Lung microvascular endothelial cell (primary cell): ENCODE results near the gene CMAS. TPM values are rescaled to one million over a fixed set of nuclear protein-coding genes. Genes with fewer than 3 reads are reported as not detected.
"Not testable (repeated sequence)": the region's sequence is repeated elsewhere in the genome, so short reads cannot be mapped to it uniquely, and the experiment has no call there.

Experiments used
- DNase-seq, 2 donors: peaks; one replicate each; pipeline versions ENCODE4 v3.0.0 to v3.0.0-alpha.2; 2010; ENCODE audit warnings: low read depth in 2 of 2
- total RNA-seq: library from RNA; depleted of rRNA; stranded (reverse); fragments of >200 nt; gene quantifications from 2 replicates; pipeline ENCODE4 v1.2.1, GENCODE V29; 2014

CMAS gene
- total RNA-seq, 1 donor from 2014 or later, result 18.7 TPM

DNA sequence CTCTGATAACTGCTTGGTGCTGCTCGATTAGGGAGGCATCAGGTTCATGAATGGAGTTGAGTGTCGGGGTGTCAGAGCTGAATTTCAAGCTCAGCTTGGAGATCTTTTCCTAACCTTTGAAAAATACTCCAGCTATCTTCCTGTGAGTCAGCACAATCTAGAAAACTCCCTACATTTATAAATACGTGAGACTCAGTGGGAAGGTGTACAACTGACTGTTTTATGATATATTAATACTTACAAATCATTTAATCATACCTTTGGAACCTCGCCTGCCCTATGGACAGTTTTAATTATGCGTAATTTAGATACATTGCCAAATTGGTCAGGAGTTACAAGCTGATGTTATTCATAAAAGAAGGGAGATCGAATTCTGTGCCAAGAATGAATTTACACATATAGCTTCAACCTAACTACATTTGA, 961 bp downstream of the CMAS start:
- DNase-seq, result peak in 1 of 2 donors; percentile 9

DNA sequence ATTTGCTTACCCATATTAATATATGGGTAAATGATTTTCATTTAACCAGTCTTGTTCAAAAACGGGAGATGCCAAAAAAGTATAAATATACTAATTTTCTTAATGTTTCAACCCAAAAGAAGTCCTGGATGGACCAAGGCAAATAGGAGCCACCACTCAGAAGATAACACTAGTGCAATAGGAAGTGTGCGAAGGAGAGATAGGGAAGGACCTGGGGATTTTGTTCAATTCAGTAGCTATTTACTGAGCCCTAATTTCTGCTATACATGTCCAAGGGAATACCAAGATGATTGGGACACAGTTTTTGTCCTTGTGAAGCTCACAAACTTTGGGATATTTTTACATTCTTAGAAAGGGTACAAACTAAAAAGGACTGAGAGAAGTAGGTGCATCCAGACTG, 1.5 kb downstream of the CMAS start:
- no peak for DNase-seq

DNA sequence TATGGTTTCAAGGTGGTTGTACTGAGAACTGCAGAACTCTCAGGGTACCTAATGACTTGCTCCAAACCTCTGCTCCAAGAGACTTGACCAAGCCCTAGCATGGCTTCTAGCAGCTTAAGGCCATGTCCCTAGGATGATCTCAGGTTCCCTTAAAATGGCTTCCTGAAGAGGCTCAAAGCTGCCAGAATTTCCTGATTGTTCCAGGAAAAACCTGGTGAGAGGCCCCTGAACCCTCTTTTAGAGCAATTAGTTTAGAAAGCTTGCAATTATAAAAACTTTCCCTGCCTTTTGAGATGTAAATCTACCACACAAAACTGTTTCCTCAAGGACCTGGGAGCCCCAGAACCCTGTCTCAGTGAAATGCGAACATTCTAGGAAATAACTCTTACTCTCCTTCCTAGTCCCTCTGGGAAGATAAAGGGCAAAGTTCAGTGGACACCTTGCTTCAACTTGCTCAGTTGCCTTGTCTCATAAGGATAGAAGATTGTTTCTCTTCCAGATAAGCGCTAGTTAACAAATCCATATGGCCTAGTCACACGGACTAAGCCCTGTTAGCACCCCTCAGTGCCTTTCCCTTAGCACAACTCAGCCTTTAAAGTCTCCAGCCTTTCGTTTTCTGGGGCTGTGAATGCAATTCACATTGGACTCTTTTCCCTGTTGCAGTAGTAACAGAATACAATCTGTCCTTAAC, 2.5 kb downstream of the CMAS start:
- DNase-seq, result no peak

DNA sequence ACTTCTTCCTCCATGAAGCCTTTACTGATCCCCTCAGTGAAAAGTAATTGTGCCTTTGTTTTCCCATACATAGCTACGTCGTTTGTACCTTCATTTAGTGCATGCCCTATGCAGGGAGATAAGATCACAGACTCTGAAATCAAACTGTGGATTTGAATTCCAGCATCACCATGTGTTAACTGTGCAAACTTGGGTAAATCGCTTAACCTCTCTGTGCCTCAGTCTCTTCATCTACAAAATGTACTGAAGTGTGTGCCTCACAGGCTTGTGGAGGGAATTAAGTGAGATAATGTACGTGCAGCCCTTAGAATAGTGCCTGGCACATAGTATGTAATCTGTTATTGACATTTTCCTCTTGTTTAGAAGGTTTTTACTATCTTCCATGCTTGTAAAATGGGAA, 4.1 kb downstream of the CMAS start:
- no peak for DNase-seq

DNA sequence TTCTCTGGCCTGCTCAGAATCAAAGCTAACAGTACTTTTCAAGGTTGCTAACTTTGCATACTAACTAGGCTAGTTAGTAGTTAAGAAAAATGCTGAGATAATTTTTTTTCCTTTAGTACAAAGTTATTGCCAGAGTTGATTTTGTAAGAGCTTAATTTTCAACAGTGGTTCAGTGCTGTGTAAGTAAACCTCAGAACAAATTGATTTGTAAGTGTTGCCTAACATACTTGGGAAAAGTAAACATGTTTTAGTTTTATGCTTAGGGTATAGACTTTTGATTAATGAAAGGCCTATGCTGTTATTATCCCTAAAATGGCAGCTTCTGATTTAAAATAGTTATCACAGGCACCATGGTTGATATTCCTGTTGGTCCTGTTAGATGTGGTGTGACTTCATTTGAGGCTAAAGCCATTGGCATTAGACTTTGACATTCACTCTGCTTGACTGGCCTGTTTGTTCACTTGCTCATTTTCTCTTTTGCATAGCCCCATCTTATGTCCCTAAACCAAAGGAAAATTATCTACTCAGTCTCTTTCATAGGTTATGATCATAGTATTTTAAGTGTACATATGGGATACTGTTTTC, 5.2 kb downstream of the CMAS start:
- DNase-seq, result no peak

DNA sequence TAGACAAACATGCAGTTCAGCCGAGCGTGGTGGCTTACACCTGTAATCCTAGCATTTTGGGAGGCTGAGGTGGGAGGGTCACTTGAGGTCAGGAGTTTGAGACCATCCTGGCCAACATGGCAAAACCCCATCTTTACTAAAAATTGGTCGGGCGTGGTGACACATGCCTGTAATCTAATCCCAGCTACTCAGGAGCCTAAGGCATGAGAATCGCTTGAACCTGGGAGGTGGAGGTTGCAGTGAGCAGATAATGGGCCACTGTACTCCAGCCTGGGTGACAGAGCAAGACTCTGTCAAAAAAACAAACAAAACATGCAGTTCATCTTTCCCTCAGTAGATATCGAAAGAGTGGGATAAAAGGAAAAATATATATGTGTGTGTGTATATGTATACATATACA, 7.0 kb downstream of the CMAS start:
- DNase-seq, result not testable (repeated sequence)

DNA sequence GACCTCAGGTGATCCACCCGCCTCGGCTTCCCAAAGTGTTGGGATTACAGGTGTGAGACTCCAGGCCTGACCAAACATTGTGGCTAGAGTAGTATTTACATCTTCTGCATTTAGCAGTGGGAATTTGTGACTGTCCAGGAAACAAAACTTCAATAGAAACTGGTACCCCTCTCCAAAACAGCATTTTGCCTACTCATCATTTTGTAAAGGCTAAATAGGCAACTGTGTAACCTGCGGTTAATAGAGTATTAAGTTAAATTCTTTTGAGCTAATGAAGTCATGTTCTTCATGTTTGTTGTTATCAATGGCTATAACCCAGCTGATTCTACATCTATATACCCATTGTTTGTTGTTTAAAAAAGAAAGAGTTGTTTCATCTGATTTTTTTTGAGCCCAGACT, 8.1 kb downstream of the CMAS start:
- no peak for DNase-seq

DNA sequence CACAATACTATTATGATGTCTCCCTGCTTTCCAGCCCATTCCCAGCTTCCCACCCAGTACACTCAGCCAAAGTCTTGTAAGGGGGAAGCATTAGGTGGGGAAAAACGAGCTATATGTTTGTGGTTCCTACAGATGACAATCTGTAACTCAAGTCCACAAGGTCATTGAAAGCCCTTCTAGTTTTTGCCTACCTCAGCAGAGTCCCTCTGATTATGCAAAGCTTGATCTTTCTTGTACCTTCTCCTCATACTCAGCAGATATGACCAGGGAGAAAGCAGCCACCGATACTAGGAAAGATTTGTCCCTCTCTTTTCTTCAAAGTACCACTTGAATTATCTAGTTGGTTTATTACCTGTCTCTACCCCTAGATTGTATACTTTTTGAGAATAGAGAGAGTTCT, 10.6 kb downstream of the CMAS start:
- no peak for DNase-seq

DNA sequence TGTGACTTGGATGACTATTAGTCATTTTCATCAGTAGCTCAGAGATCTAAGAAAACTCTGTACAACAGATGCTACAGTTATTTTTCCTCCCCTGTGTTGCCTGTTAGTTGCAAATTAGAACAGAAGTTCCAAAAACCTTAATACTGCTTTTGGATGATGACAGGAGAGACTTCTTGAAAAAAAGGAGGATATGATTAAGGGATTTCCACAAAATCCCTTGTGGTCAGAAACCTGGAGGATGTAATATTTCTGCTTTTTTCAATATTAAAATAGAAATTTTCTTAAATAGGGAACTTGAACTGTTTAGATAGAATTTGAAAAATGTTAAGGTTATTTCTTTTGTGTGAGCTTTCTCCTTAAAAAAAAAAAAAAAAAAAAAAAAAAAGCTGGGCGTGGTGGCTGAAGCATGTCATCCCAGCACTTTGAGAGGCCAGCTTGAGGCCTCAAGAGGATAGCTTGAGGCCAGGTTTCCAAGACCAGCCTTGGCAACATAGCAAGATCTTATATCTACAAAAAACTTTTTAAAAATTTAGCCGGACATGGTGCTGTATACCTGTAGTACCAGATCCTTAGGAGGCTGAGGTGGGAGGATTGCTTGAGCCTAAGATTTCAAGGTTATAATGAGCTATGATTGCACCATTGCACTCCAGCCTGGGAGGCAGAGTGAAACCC, 14.1 kb downstream of the CMAS start:
- DNase-seq, result no peak

DNA sequence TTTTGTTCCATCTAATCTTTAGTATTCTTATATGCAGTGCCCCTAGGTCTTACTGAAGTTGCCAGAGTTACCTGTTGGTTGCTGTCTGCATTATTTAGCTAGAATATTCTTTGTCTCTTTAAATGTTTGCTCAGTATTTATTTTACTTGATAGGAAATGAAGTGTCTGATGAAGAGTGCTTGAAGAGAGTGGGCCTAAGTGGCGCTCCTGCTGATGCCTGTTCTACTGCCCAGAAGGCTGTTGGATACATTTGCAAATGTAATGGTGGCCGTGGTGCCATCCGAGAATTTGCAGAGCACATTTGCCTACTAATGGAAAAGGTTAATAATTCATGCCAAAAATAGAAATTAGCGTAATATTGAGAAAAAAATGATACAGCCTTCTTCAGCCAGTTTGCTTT, 18.9 kb downstream of the CMAS start:
- DNase-seq, result no peak

DNA sequence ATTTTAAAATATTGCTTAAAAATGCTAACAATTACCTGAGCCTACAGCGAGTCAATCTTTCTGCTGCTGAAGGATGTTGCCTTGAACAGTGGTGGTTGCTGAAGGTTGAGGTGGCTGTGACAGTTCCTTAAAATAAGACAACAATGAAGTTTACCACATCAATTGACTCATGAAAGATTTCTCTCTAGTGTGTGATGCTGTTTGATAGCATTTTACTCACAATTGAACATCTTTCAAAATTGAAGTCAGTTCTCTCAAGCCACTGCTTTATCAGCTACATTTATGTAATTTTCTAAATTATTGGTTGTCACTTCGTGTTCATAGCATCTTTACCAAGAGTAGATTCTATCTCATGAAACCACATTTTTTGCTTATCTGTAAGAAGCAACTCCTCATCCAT, 20.3 kb downstream of the CMAS start:
- DNase-seq, result no peak

DNA sequence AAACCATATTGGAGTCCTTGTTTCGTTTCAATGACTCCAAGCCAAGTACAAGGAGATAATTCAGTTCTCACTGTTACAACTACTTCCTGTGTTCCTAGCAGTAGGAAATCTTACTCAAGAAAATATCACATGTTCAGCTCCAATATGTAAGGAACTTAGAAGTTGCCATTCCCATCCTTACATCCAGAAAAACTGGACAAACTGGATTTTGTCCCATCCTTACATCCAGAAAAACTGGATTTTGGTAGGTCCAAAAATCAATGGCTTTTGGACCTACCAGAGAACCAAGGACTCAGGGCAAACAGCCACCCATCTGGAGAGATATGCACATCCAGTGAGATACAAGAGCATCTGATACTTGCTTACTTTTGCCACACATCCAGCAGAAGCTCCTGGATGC, 23.8 kb downstream of the CMAS start:
- DNase-seq, result peak in 1 of 2 donors; percentile 6

DNA sequence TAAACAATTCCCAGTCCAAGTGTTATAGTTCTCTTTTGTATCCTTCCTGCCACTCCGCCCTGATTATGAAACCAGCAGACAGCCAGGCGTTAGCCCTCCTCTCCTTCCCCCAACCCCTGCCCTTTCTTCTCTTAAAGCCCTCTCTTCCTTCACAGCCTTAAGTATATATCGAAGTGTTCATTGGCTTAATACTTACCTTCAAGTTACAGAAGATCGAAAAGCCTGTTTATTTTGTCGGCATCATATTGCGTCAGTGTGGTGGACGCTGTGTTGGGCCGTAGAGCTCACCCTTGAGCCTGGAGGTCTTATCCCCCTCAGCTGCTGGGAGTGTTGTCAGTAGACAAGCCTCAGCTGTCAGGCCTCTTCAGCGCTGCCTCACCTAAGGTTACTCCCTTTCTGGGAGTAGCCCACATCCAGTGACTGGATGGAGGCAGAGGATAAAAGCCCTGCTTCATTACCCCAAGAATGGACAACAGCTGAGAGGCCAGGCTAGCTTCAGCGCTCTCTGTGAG, 36.2 kb downstream of the CMAS start:
- peak in 1 of 2 donors; percentile 28 for DNase-seq

DNA sequence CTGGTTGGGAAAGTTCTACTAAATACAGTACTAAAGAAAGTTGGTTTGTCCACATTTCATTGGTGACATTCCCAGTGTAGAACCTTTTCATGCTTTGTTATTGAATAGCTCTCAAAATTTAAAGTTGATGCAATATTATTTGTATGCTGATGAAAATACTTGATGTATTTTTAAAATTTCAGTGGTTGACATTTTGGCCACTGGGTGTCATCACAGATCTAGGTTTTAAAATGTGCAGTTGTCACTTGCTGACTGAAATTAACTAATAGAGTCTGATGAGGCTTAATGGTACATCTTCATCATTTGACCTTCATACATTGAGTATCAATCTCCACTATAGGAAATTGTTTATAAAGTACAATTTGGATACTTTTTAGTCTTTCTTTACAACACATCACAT, 37.1 kb downstream of the CMAS start:
- DNase-seq, result peak; percentile 50 to 58

DNA sequence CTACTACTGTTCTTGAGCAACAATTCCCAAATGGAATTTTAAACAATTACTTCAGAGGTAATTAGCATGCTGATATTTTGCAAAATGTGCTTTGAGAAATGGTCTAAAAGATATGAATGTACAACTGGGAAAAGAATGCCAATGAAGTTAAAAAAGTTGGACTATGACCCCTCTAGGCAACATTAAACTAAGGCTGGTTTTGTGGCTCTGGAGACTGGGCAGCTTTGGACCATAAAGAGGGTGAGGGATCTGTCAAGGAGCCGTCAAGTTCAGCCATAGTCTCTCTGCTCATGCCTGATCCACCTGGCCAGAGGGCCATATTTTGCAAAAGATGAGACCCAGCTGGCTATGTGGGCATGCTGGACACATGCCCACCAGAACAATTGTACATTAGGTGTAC, 38.8 kb downstream of the CMAS start:
- no peak for DNase-seq

DNA sequence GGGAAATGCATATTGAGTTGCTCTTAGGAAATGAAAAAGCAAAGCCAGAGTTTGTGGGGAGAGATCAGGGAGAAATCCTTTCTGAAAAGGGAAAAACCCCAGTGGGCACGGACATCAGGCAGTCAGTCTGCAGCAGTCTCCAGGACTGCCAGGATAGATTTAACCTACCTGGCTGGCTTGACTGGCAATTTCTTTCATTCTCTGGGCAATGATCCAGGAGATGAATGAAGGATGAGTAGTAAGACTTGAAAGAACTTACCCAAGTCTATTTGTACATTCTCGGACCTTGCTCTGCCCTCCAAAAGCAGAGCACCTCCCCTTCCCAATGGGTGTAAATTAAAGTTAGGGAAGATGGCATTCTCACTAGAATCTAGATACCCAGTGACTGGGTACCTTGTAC, 42.9 kb downstream of the CMAS start:
- no peak for DNase-seq

DNA sequence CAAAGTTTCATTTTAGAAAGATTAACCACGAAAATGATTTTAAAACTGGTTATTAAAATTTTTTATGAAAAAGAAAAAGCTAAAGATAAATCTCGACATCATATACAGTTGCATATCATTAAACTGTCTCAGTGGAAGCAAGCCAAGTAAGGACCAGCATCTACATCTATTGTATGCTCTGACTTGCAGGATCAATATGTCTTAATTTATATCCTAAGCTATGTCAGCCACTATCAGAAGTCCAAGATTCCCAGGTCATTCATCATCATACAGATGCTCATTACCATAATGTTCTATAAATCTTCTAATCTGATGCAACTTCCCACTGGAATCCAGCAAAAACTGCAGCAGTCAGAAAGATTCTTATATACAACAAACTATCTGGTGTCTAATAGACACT, 43.5 kb downstream of the CMAS start:
- DNase-seq, result no peak

DNA sequence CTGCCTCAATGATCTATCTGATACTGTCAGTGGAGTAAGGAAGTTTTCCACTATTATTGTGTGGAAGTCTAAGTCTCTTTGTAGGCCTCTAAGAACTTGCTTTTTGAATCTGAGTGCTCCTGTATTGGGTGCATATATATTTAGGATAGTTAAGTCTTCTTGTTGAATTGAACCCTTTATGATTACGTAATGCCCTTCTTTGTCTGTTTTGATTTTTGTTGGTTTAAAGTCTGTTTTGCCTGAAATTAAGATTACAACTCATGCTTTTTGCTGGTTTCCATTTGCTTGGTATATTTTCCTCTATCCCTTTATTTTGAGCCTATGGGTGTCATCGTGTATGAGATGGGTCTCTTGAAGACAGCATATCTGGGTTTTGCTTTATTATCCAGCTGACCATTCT, 53.0 kb downstream of the CMAS start:
- not testable (repeated sequence) for DNase-seq

DNA sequence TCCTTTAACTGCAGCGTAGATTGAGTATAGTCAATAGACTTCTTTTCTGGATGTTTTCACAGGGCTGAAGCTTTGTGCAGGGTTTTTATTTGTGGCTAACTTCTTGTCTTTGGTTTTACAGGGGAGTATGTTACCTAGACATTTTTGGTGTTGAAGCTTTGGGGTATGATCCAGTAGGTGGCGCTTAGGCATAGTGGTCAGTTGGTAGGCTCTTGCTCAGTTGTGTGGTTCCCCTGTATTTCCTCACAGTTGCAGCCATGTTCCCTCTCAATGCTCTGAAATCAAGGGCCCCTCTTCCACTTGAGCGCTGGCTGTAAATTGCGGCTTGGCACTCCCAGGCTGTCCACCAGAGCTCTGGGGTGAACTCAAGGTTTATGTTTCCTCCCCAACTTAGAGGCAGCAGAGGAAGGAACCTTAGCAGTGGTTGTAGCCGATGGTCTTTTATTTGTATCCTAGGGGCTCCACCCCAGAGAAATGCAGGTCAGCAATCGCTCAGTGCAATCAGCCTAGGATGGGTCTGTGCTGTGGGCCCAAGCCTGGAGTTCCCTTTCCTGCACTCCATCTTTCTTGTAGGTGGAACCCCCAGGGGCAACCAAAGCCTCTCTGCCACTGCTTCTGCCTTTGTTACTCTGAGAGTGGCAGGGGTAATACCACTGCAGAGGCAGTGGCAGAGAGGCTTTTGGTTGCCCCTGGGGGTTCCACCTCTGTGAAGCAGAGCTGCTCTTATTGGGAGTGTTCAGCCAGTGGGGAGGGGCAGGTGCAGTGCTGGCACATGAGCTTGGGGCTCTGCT, 55.1 kb downstream of the CMAS start:
- DNase-seq, result peak; percentile 63 to 69

DNA sequence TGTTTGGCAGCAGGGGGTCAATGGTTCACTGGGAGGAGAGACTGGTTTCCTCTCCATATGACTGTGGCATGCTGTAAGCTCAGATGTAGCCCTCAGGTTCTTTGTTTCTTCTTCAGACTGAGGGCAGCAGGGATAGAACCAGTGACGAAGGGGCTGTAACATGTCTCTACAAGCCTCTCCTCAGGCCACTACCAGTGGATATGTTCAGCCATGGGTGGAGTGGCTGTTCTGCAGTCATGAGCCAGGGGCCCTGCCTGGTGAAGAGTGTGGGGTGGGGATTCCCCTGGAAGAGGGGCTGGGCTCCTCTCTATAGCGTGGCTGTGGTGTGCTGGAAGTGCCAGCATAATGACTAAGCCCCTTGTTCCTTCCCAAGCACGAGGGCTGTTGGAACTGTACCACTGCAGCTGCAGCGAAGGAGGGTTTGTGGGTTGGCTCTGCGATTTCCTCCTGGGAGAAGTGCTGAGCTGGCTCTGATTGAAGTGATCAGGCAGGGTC, 55.8 kb downstream of the CMAS start:
- peak; percentile 1 to 80 for DNase-seq

DNA sequence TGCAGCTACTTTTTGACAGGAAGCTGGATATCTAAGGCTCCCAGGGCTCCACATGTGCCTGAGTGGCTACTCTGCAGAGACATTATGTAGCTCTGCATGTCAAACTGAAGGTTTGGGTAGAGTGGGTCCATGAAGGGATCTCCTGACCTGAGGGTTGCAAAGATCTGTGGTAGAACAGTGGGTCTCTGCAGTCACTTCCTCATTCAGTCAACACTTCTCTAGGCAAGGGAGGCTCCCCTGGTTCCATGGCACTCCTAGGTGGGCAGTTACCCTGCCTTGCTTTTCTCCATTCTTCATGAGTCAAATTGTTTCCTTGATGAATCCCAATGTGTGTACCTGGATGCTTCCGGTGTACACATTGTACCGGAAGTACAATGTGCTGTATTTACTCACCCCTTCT, 57.4 kb downstream of the CMAS start:
- no peak for DNase-seq

DNA sequence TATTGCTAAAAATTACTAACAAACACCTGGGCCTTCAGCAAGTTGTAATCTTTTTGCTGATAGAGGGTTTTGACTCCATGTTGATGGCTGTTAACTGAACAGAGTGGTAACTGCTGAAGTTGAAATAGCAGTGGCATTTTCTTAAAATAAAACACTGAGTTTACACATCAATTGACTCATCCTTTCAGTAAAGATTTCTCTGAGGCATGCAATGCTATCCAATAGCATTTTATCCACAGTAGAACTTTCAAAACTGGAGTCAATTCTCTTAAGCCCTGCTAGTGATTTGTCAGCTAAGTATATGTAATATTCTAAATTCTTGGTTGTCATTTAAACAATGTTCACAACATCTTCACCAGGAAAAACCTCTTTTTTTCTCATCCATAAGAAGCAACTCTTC, 59.5 kb downstream of the CMAS start:
- no peak for DNase-seq
